ENCODE results near the gene MON1A. TPM values are rescaled to one million over a fixed set of nuclear protein-coding genes. Genes with fewer than 3 reads are reported as not detected.
A peak's percentile ranks its signal among the peaks of the same experiment; 100 is the strongest.

The MON1A gene
- total and polyA plus RNA-seq, 8 donors = 2.3 to 7.7 (median 4.5) TPM

DNA sequence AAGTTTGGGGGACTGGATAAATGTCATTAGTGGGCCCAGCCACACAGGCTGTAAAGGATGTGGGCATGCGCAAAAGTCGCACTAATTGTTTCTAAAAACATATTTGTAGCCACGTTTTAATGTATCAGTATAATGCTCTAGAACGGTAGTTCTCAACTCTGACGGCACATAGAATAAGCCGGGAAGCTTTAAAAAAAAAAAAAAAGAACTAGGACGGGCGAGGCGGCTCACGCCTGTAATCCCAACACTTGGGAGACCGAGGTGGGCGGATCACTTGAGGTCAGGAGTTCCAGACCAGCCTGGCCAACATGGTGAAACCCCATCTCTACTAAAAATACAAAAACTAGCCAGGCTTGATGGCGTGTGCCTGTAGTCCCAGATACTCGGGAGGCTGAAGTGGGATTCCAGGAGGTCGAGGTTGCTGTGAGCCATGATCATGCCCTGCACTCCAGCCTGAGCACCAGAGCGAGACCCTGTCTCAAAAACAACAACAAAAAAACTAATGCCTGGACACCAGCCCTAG, 618 bp upstream of the MON1A start:
- intact Hi-C loops (cut with DNase I) = no loop called here
- H3K4me3 ChIP-seq = peak overlapping the region; percentile 56 to 95 (median 78)
- no peaks in the 10 kb centered on the region for H3K27me3 ChIP-seq
- H3K36me3 ChIP-seq = no peaks in the 10 kb centered on the region
- FAIRE-seq = no peak
- TF ChIP-seq, protein P1, sequence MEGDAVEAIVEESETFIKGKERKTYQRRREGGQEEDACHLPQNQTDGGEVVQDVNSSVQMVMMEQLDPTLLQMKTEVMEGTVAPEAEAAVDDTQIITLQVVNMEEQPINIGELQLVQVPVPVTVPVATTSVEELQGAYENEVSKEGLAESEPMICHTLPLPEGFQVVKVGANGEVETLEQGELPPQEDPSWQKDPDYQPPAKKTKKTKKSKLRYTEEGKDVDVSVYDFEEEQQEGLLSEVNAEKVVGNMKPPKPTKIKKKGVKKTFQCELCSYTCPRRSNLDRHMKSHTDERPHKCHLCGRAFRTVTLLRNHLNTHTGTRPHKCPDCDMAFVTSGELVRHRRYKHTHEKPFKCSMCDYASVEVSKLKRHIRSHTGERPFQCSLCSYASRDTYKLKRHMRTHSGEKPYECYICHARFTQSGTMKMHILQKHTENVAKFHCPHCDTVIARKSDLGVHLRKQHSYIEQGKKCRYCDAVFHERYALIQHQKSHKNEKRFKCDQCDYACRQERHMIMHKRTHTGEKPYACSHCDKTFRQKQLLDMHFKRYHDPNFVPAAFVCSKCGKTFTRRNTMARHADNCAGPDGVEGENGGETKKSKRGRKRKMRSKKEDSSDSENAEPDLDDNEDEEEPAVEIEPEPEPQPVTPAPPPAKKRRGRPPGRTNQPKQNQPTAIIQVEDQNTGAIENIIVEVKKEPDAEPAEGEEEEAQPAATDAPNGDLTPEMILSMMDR (IDR thresholded peaks at IDR 0.05) = no peak
- 24 to 26% methylated on average over 16 of the region's 16 CpGs for WGBS, 2 donors
- no peak for DNase-seq
- H3K27ac ChIP-seq = peak overlapping the region; percentile 67 to 87 (median 84)
- no peaks in the 10 kb centered on the region for H3K9me3 ChIP-seq
- H3K4me1 ChIP-seq = peaks cover 0 to 7% (median 0%) of the 10 kb centered on the region in 3 donors
- ATAC-seq = peak in 3 of 4 donors; percentile 0 to 8 (median 3)

GRCh38 chr3:49928481-49929017, 1.1 kb downstream of the MON1A start:
- Histone ChIP-seq H3K27me3 (no peaks in the 10 kb centered on the region), H3K4me1 (peaks cover 0 to 7% (median 0%) of the 10 kb centered on the region in 3 donors), H3K27ac (no peak overlapping the region), H3K36me3 (no peaks in the 10 kb centered on the region), H3K4me3 (peak overlapping the region in 3 of 4 donors; percentile 56 to 82 (median 73)), H3K9me3 (no peaks in the 10 kb centered on the region)
- TF ChIP-seq, protein P1 (IDR thresholded peaks at IDR 0.05) = no peak
- intact Hi-C loops (cut with DNase I) = no loop called here
- ATAC-seq = no peak
- 60% methylated on average over 5 of the region's 5 CpGs for WGBS, 2 donors
- DNase-seq = no peak
- no peak for FAIRE-seq

- H3K4me1 ChIP-seq = peaks cover 0 to 7% (median 0%) of the 10 kb centered on the region in 3 donors
- H3K27me3 ChIP-seq = no peaks in the 10 kb centered on the region
- TF ChIP-seq, protein P1 (IDR thresholded peaks at IDR 0.05) = no peak
- WGBS, 2 donors = 91 to 93% methylated on average over 5 of the region's 5 CpGs
- no peaks in the 10 kb centered on the region for H3K36me3 ChIP-seq
- FAIRE-seq (no peak), DNase-seq (no peak), ATAC-seq (no peak)
- H3K27ac ChIP-seq = no peak overlapping the region
- no peak overlapping the region for H3K4me3 ChIP-seq
- intact Hi-C loops (cut with DNase I) = no loop called here
- H3K9me3 ChIP-seq = no peaks in the 10 kb centered on the region
Observed at GRCh38 chr3:49927798-49928197, 1.8 kb downstream of the MON1A start.

- TF ChIP-seq, protein P1 (IDR thresholded peaks at IDR 0.05) = no peak
- Histone ChIP-seq H3K27ac (no peak overlapping the region), H3K36me3 (no peaks in the 10 kb centered on the region), H3K4me3 (no peak overlapping the region), H3K27me3 (no peaks in the 10 kb centered on the region), H3K9me3 (no peaks in the 10 kb centered on the region), H3K4me1 (peaks cover 0 to 7% (median 0%) of the 10 kb centered on the region in 3 donors)
- no peak for DNase-seq
- 82 to 93% methylated on average over 4 of the region's 4 CpGs for WGBS, 2 donors
- ATAC-seq = no peak
- FAIRE-seq = no peak
- intact Hi-C loops (cut with DNase I) = no loop called here
Observed at GRCh38 chr3:49926117-49926728, 3.4 kb downstream of the MON1A start.

GRCh38 chr3:49925485-49925884, 4.1 kb downstream of the MON1A start:
- Histone ChIP-seq H3K27me3 (no peaks in the 10 kb centered on the region), H3K27ac (no peak overlapping the region)
- FAIRE-seq = no peak

More at GRCh38 chr3:49925485-49925884, 4.1 kb downstream of the MON1A start:
- Histone ChIP-seq H3K4me1 (peaks cover 0 to 4% (median 0%) of the 10 kb centered on the region in 3 donors), H3K9me3 (no peaks in the 10 kb centered on the region), H3K36me3 (no peaks in the 10 kb centered on the region), H3K4me3 (no peak overlapping the region)
- TF ChIP-seq, protein P1 (IDR thresholded peaks at IDR 0.05) = no peak
- 80 to 84% methylated on average over 2 of the region's 2 CpGs for WGBS, 2 donors
- ATAC-seq = no peak
- intact Hi-C loops (cut with DNase I) = no loop called here
- no peak for DNase-seq
